ENCODE measurements around the gene PVR.
A peak's percentile ranks its signal among the peaks of the same experiment; 100 is the strongest.

The PVR gene

GRCh38 chr19:44643605-44644401 lies at the start of gene PVR (continued):
- TF ChIP-seq TSHZ1 (tag by site-specific recombination; IDR thresholded peaks at IDR 0.05; ENCODE audit: borderline replicate concordance) (no peak), SP7 (tag by site-specific recombination; IDR thresholded peaks at IDR 0.05) (no peak), SP3 (tag by site-specific recombination; IDR thresholded peaks at IDR 0.05) (peak; percentile 26; the same call in 1 of the 2 replicates), PRDM1 (tag by site-specific recombination; IDR thresholded peaks at IDR 0.05) (no peak), ZNF248 (tag by site-specific recombination; IDR thresholded peaks at IDR 0.05) (no peak), ZSCAN18 (tag by site-specific recombination; IDR thresholded peaks at IDR 0.05) (no peak), ZNF600 (tag by site-specific recombination; IDR thresholded peaks at IDR 0.05) (no peak), ZNF157 (tag by site-specific recombination; IDR thresholded peaks at IDR 0.05) (no peak), ZBTB44 (tag by site-specific recombination; IDR thresholded peaks at IDR 0.05) (no peak), ZNF596 (tag by site-specific recombination; IDR thresholded peaks at IDR 0.05) (no peak), ZBTB6 (tag by site-specific recombination; IDR thresholded peaks at IDR 0.05) (peak; percentile 84), HOXC10 (CRISPR knock-in tag; IDR thresholded peaks at IDR 0.05) (no peak), ZNF529 (tag by site-specific recombination; IDR thresholded peaks at IDR 0.05; ENCODE audit: insufficient replicate concordance) (no peak), ZNF555 (tag by site-specific recombination; conservative IDR thresholded peaks at IDR 0.05) (no peak), ZNF549 (tag by site-specific recombination; IDR thresholded peaks at IDR 0.05) (0 out of 2 replicates have a peak, but pooled peaks have one; percentile 18), ZNF473 (tag by site-specific recombination; IDR thresholded peaks at IDR 0.05) (no peak), KLF9 (tag by site-specific recombination; IDR thresholded peaks at IDR 0.05; ENCODE audit: low read depth) (peak; percentile 24; the same call in 1 of the 2 replicates), YY2 (tag by site-specific recombination; IDR thresholded peaks at IDR 0.05) (peak; percentile 48; the same call in 1 of the 2 replicates), ZNF777 (tag by site-specific recombination; IDR thresholded peaks at IDR 0.05; ENCODE audit: borderline replicate concordance) (0 out of 2 replicates have a peak, but pooled peaks have one; percentile 49), KLF17 (tag by site-specific recombination; IDR thresholded peaks at IDR 0.05) (peak; percentile 38; the same call in 1 of the 2 replicates), ZBTB8A (tag by site-specific recombination; IDR thresholded peaks at IDR 0.05) (peak; percentile 65), ZNF416 (tag by site-specific recombination; IDR thresholded peaks at IDR 0.05) (no peak), ZNF621 (tag by site-specific recombination; IDR thresholded peaks at IDR 0.05) (no peak)
- TF ChIP-seq, protein P1, sequence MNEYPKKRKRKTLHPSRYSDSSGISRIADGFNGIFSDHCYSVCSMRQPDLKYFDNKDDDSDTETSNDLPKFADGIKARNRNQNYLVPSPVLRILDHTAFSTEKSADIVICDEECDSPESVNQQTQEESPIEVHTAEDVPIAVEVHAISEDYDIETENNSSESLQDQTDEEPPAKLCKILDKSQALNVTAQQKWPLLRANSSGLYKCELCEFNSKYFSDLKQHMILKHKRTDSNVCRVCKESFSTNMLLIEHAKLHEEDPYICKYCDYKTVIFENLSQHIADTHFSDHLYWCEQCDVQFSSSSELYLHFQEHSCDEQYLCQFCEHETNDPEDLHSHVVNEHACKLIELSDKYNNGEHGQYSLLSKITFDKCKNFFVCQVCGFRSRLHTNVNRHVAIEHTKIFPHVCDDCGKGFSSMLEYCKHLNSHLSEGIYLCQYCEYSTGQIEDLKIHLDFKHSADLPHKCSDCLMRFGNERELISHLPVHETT (tag by site-specific recombination; IDR thresholded peaks at IDR 0.05), result no peak
- TF ChIP-seq, protein P2, sequence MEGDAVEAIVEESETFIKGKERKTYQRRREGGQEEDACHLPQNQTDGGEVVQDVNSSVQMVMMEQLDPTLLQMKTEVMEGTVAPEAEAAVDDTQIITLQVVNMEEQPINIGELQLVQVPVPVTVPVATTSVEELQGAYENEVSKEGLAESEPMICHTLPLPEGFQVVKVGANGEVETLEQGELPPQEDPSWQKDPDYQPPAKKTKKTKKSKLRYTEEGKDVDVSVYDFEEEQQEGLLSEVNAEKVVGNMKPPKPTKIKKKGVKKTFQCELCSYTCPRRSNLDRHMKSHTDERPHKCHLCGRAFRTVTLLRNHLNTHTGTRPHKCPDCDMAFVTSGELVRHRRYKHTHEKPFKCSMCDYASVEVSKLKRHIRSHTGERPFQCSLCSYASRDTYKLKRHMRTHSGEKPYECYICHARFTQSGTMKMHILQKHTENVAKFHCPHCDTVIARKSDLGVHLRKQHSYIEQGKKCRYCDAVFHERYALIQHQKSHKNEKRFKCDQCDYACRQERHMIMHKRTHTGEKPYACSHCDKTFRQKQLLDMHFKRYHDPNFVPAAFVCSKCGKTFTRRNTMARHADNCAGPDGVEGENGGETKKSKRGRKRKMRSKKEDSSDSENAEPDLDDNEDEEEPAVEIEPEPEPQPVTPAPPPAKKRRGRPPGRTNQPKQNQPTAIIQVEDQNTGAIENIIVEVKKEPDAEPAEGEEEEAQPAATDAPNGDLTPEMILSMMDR (tag by site-specific recombination; IDR thresholded peaks at IDR 0.05), result peak; percentile 52; the same call in 1 of the 2 replicates
- TF ChIP-seq, protein P3, sequence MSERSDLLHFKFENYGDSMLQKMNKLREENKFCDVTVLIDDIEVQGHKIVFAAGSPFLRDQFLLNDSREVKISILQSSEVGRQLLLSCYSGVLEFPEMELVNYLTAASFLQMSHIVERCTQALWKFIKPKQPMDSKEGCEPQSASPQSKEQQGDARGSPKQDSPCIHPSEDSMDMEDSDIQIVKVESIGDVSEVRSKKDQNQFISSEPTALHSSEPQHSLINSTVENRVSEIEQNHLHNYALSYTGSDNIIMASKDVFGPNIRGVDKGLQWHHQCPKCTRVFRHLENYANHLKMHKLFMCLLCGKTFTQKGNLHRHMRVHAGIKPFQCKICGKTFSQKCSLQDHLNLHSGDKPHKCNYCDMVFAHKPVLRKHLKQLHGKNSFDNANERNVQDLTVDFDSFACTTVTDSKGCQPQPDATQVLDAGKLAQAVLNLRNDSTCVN (tag by site-specific recombination; optimal IDR thresholded peaks at IDR 0.05), result peak; percentile 79

Data from HEK293 (cell line).